Dermis microvascular lymphatic vessel endothelial cell (primary cell): Measurements from ENCODE around the gene LHX8. TPM values are rescaled to one million over a fixed set of nuclear protein-coding genes. Genes with fewer than 3 reads are reported as not detected.
"Not testable (repeated sequence)": the region's sequence is repeated elsewhere in the genome, so short reads cannot be mapped to it uniquely, and the experiment has no call there.

Source experiments
- DNase-seq, 2 donors: peaks; one replicate each; pipeline versions ENCODE4 v3.0.0 to v3.0.0-alpha.2; 2010; ENCODE audit warnings: low read depth in 2 of 2
- total RNA-seq: library from RNA; depleted of rRNA; stranded (reverse); fragments of >200 nt; gene quantifications from 2 replicates; pipeline ENCODE4 v1.2.1, GENCODE V29; 2014

Gene LHX8
- total RNA-seq, 1 donor from 2014 or later = not detected

GRCh38 chr1:75132812-75133619 is 1.2 kb upstream of the LHX8 start:
- no peak for DNase-seq

- DNase-seq = no peak
These were observed 722 bp downstream of the LHX8 start for GRCh38 chr1:75134647-75135572.

- no peak for DNase-seq
These were observed 1.5 kb downstream of the LHX8 start for GRCh38 chr1:75135573-75136194.

- DNase-seq = no peak
These were observed 2.1 kb downstream of the LHX8 start for GRCh38 chr1:75136195-75136815.

- DNase-seq = no peak
These were observed 2.9 kb downstream of the LHX8 start for GRCh38 chr1:75136921-75137641.

- DNase-seq = no peak
These were observed 17.9 kb downstream of the LHX8 start for GRCh38 chr1:75152092-75152491.

GRCh38 chr1:75159154-75159553 is 25.0 kb downstream of the LHX8 start:
- DNase-seq = no peak

GRCh38 chr1:75165264-75165663 is 31.1 kb downstream of the LHX8 start:
- DNase-seq = no peak

GRCh38 chr1:75166821-75167220 is 32.6 kb downstream of the LHX8 start:
- no peak for DNase-seq

- no peak for DNase-seq
These were observed 35.8 kb downstream of the LHX8 start for GRCh38 chr1:75170011-75170410.

- no peak for DNase-seq
These were observed 36.8 kb downstream of the LHX8 start for GRCh38 chr1:75170981-75171380.

GRCh38 chr1:75171876-75172275 is 37.7 kb downstream of the LHX8 start:
- no peak for DNase-seq

- DNase-seq = no peak
These were observed 38.4 kb downstream of the LHX8 start for GRCh38 chr1:75172556-75172955.

- no peak for DNase-seq
These were observed 40.0 kb downstream of the LHX8 start for GRCh38 chr1:75174031-75174760.

GRCh38 chr1:75181214-75181955 is 47.2 kb downstream of the LHX8 start:
- DNase-seq = not testable (repeated sequence)

GRCh38 chr1:75188892-75189291 is 54.7 kb downstream of the LHX8 start:
- DNase-seq = no peak

- no peak for DNase-seq
These were observed 64.0 kb downstream of the LHX8 start for GRCh38 chr1:75198163-75198562.

GRCh38 chr1:75198761-75199160 is 64.6 kb downstream of the LHX8 start:
- no peak for DNase-seq

- no peak for DNase-seq
These were observed 68.6 kb downstream of the LHX8 start for GRCh38 chr1:75202751-75203150.
